Immature natural killer cell (primary cell): Measurements from ENCODE around the gene DHX15. TPM values are rescaled to one million over a fixed set of nuclear protein-coding genes. Genes with fewer than 3 reads are reported as not detected.

Source experiments
- DNase-seq, 3 donors: peaks; one replicate each; pipeline ENCODE4 v3.0.0; 2022; ENCODE audit warnings: mixed read lengths in 1 of 3
- H3K27ac Mint-ChIP-seq, 6 donors: one replicate each; pipeline ENCODE4 v1.8.0; 2020; ENCODE audit warnings: mixed read lengths in 6 of 6, mild to moderate bottlenecking in 5 of 6, inconsistent platforms in 4 of 6, moderate library complexity in 3 of 6
- H3K27me3 Mint-ChIP-seq, 3 donors: one replicate each; pipeline ENCODE4 v1.8.0; 2020 to 2021; ENCODE audit warnings: low read depth in 3 of 3, mild to moderate bottlenecking in 3 of 3, mixed read lengths in 3 of 3, moderate library complexity in 3 of 3, inconsistent platforms in 1 of 3
- H3K36me3 Mint-ChIP-seq, 3 donors: one replicate each; pipeline ENCODE4 v1.8.0; 2020; ENCODE audit warnings: mixed read lengths in 3 of 3, inconsistent platforms in 2 of 3, mild to moderate bottlenecking in 2 of 3
- H3K4me1 Mint-ChIP-seq, 2 donors: one replicate each; pipeline ENCODE4 v1.8.0; 2020; ENCODE audit warnings: inconsistent platforms in 2 of 2, mild to moderate bottlenecking in 2 of 2, mixed read lengths in 2 of 2, moderate library complexity in 1 of 2
- H3K4me3 Mint-ChIP-seq, 5 donors: one replicate each; pipeline ENCODE4 v1.8.0; 2020; ENCODE audit warnings: mild to moderate bottlenecking in 5 of 5, mixed read lengths in 5 of 5, inconsistent platforms in 3 of 5, moderate library complexity in 3 of 5
- H3K9me3 Mint-ChIP-seq, 6 donors: one replicate each; pipeline ENCODE4 v1.8.0; 2020; ENCODE audit warnings: mild to moderate bottlenecking in 6 of 6, mixed read lengths in 6 of 6, inconsistent platforms in 4 of 6, moderate library complexity in 3 of 6
- polyA plus RNA-seq, 3 donors: library from polyadenylated mRNA; unstranded; fragments of 300-500 nt; fragmentation: Illumina TruSeq; gene quantifications; one replicate each; pipeline ENCODE4 v1.2.3, GENCODE V29; 2021

Gene DHX15
- polyA plus RNA-seq, 3 donors from 2014 or later: 41.7 to 71.4 (median 65.4) TPM

- no peak for DNase-seq
- Mint-ChIP-seq H3K27ac (peak overlapping the region in 2 of 6 donors; percentile 13 to 53), H3K4me3 (no peak overlapping the region), H3K36me3 (peaks cover 0 to 27% (median 5%) of the 10 kb centered on the region in 3 donors), H3K4me1 (peaks cover 35 to 75% of the 10 kb centered on the region in 2 donors), H3K9me3 (no peaks in the 10 kb centered on the region), H3K27me3 (no peaks in the 10 kb centered on the region)
Measured at GRCh38 chr4:24551492-24552289, 32.7 kb downstream of the DHX15 start.

GRCh38 chr4:24550441-24551175 lies 33.7 kb downstream of the DHX15 start:
- H3K4me3 Mint-ChIP-seq: no peak overlapping the region
- peaks cover 29 to 71% of the 10 kb centered on the region in 2 donors for H3K4me1 Mint-ChIP-seq
- H3K36me3 Mint-ChIP-seq: peaks cover 0 to 23% (median 5%) of the 10 kb centered on the region in 3 donors
- H3K9me3 Mint-ChIP-seq: no peaks in the 10 kb centered on the region
- H3K27me3 Mint-ChIP-seq: no peaks in the 10 kb centered on the region
- H3K27ac Mint-ChIP-seq: peak overlapping the region in 1 of 6 donors; percentile 13
- no peak for DNase-seq

- Mint-ChIP-seq H3K27me3 (no peaks in the 10 kb centered on the region), H3K4me1 (peaks cover 45 to 82% of the 10 kb centered on the region in 2 donors), H3K4me3 (no peak overlapping the region), H3K9me3 (no peaks in the 10 kb centered on the region), H3K27ac (no peak overlapping the region), H3K36me3 (peaks cover 0 to 19% (median 5%) of the 10 kb centered on the region in 3 donors)
- DNase-seq: no peak
Measured at GRCh38 chr4:24547979-24548378, 36.4 kb downstream of the DHX15 start.

- peak overlapping the region in 5 of 6 donors; percentile 12 to 54 (median 42) for H3K27ac Mint-ChIP-seq
- no peaks in the 10 kb centered on the region for H3K27me3 Mint-ChIP-seq
Measured at GRCh38 chr4:24544208-24544988, 40.0 kb downstream of the DHX15 start.

GRCh38 chr4:24537025-24537424 lies 47.3 kb downstream of the DHX15 start:
- no peaks in the 10 kb centered on the region for H3K9me3 Mint-ChIP-seq
- DNase-seq: no peak
- H3K27me3 Mint-ChIP-seq: no peaks in the 10 kb centered on the region
- H3K27ac Mint-ChIP-seq: peak overlapping the region in 2 of 6 donors; percentile 13 to 30
- peaks cover 22 to 77% of the 10 kb centered on the region in 2 donors for H3K4me1 Mint-ChIP-seq
- no peak overlapping the region for H3K4me3 Mint-ChIP-seq
- peaks cover 7 to 37% (median 11%) of the 10 kb centered on the region in 3 donors for H3K36me3 Mint-ChIP-seq

More at GRCh38 chr4:24544208-24544988, 40.0 kb downstream of the DHX15 start:
- no peaks in the 10 kb centered on the region for H3K9me3 Mint-ChIP-seq
- DNase-seq: no peak
- peak overlapping the region in 2 of 5 donors; percentile 22 to 31 for H3K4me3 Mint-ChIP-seq
- H3K36me3 Mint-ChIP-seq: peaks cover 11 to 38% (median 12%) of the 10 kb centered on the region in 3 donors
- H3K4me1 Mint-ChIP-seq: peaks cover 36 to 90% of the 10 kb centered on the region in 2 donors

GRCh38 chr4:24535399-24535798 lies 49.0 kb downstream of the DHX15 start:
- H3K27ac Mint-ChIP-seq: peak overlapping the region; percentile 1 to 68 (median 20)
- H3K36me3 Mint-ChIP-seq: peaks cover 10 to 27% (median 12%) of the 10 kb centered on the region in 3 donors
- H3K4me3 Mint-ChIP-seq: peak overlapping the region in 1 of 5 donors; percentile 7
- no peaks in the 10 kb centered on the region for H3K9me3 Mint-ChIP-seq
- DNase-seq: no peak
- no peaks in the 10 kb centered on the region for H3K27me3 Mint-ChIP-seq
- H3K4me1 Mint-ChIP-seq: peaks cover 22 to 61% of the 10 kb centered on the region in 2 donors

- Mint-ChIP-seq H3K36me3 (peaks cover 8 to 27% (median 13%) of the 10 kb centered on the region in 3 donors), H3K9me3 (no peaks in the 10 kb centered on the region), H3K27ac (peak overlapping the region in 2 of 6 donors; percentile 4 to 21), H3K4me1 (peaks cover 17 to 50% of the 10 kb centered on the region in 2 donors), H3K4me3 (no peak overlapping the region), H3K27me3 (no peaks in the 10 kb centered on the region)
- no peak for DNase-seq
Measured at GRCh38 chr4:24533364-24533763, 51.0 kb downstream of the DHX15 start.

GRCh38 chr4:24529555-24529954 lies 54.8 kb downstream of the DHX15 start:
- Mint-ChIP-seq H3K27ac (peak overlapping the region in 1 of 6 donors; percentile 60), H3K4me1 (peaks cover 4 to 20% of the 10 kb centered on the region in 2 donors), H3K27me3 (peaks cover 0 to 3% (median 0%) of the 10 kb centered on the region in 3 donors), H3K36me3 (peaks cover 14 to 30% (median 21%) of the 10 kb centered on the region in 3 donors), H3K4me3 (no peak overlapping the region), H3K9me3 (no peaks in the 10 kb centered on the region)
- no peak for DNase-seq

- no peak overlapping the region for H3K27ac Mint-ChIP-seq
- H3K4me3 Mint-ChIP-seq: no peak overlapping the region
- H3K9me3 Mint-ChIP-seq: no peaks in the 10 kb centered on the region
- peaks cover 19 to 37% (median 22%) of the 10 kb centered on the region in 3 donors for H3K36me3 Mint-ChIP-seq
- H3K27me3 Mint-ChIP-seq: peaks cover 0 to 5% (median 0%) of the 10 kb centered on the region in 3 donors
- no peak for DNase-seq
- H3K4me1 Mint-ChIP-seq: peaks cover 7 to 13% of the 10 kb centered on the region in 2 donors
Measured at GRCh38 chr4:24527371-24527770, 57.0 kb downstream of the DHX15 start.

- Mint-ChIP-seq H3K27ac (peak overlapping the region in 4 of 6 donors; percentile 2 to 54 (median 34)), H3K9me3 (no peaks in the 10 kb centered on the region), H3K4me3 (no peak overlapping the region), H3K27me3 (peaks cover 0 to 5% (median 0%) of the 10 kb centered on the region in 3 donors), H3K4me1 (peaks cover 26 to 47% of the 10 kb centered on the region in 2 donors), H3K36me3 (peaks cover 9 to 31% (median 16%) of the 10 kb centered on the region in 3 donors)
- no peak for DNase-seq
Measured at GRCh38 chr4:24521544-24521943, 62.8 kb downstream of the DHX15 start.

GRCh38 chr4:24519649-24520048 lies 64.7 kb downstream of the DHX15 start:
- Mint-ChIP-seq H3K27ac (peak overlapping the region in 2 of 6 donors; percentile 17 to 53), H3K4me3 (no peak overlapping the region), H3K9me3 (no peaks in the 10 kb centered on the region), H3K36me3 (peaks cover 9 to 25% (median 13%) of the 10 kb centered on the region in 3 donors), H3K4me1 (peaks cover 24 to 52% of the 10 kb centered on the region in 2 donors), H3K27me3 (peaks cover 0 to 2% (median 0%) of the 10 kb centered on the region in 3 donors)
- DNase-seq: no peak

- H3K9me3 Mint-ChIP-seq: no peaks in the 10 kb centered on the region
- H3K4me1 Mint-ChIP-seq: peaks cover 22 to 50% of the 10 kb centered on the region in 2 donors
- no peak for DNase-seq
- peak overlapping the region in 2 of 6 donors; percentile 9 to 18 for H3K27ac Mint-ChIP-seq
- no peak overlapping the region for H3K4me3 Mint-ChIP-seq
- peaks cover 7 to 20% (median 7%) of the 10 kb centered on the region in 3 donors for H3K36me3 Mint-ChIP-seq
- H3K27me3 Mint-ChIP-seq: no peaks in the 10 kb centered on the region
Measured at GRCh38 chr4:24517676-24518075, 66.7 kb downstream of the DHX15 start.

- Mint-ChIP-seq H3K36me3 (peaks cover 3 to 16% (median 7%) of the 10 kb centered on the region in 3 donors), H3K4me1 (peaks cover 20 to 43% of the 10 kb centered on the region in 2 donors), H3K27ac (peak overlapping the region in 2 of 6 donors; percentile 20 to 23), H3K4me3 (no peak overlapping the region), H3K27me3 (no peaks in the 10 kb centered on the region), H3K9me3 (no peaks in the 10 kb centered on the region)
- DNase-seq: no peak
Measured at GRCh38 chr4:24516926-24517325, 67.4 kb downstream of the DHX15 start.
